Measurements from ENCODE around the gene ALPI. TPM values are rescaled to one million over a fixed set of nuclear protein-coding genes. Genes with fewer than 3 reads are reported as not detected.
A peak's percentile ranks its signal among the peaks of the same experiment; 100 is the strongest.

Gene ALPI
- total RNA-seq, 1 donor from 2014 or later = not detected

DNA sequence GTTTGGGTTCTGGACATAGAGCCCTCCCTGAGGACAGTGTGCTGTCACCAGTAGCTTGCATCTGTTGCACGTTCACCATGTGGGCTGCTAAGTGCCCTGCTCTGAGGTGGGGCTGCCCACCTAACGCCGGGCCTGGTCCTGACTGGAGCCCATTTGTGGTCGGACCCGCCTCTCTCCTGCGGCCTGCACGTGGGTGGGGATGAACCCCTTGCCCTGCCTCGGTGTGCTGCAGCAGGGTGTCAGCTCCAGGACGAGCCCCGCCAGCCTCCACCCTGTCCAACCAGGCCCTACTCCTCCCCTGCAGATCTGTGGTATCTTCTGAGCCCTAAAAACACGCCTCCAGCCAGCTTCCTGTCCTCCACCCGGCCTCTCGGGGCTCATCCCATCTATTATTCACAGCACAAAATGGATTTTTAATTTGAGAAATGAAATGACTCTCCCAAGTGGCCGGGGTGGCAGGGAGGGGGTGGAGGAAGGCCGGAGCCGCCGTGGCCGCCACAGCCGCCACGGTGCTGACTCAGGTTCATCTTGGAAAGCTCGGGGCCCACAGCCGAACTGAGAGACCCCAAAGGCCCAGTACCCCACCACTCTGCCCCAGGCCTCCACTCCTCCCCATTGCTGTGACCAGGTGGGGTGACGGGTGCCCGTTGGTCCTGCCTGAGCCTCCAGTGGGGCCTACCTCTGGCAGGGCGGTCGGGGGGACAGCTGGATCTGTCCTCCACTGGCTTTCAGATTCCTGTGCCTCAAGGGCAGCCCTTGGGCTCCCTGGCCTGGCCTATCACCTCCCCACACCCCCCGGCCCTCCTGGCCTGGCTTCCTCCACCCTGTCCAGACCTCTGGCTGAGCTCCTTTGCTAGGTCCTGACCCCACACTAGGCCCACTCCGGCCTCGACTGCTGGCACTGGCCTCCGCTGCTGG, 34.5 kb downstream of the ALPI start:
- DNase-seq (peak; percentile 12), ATAC-seq (no peak)

DNA sequence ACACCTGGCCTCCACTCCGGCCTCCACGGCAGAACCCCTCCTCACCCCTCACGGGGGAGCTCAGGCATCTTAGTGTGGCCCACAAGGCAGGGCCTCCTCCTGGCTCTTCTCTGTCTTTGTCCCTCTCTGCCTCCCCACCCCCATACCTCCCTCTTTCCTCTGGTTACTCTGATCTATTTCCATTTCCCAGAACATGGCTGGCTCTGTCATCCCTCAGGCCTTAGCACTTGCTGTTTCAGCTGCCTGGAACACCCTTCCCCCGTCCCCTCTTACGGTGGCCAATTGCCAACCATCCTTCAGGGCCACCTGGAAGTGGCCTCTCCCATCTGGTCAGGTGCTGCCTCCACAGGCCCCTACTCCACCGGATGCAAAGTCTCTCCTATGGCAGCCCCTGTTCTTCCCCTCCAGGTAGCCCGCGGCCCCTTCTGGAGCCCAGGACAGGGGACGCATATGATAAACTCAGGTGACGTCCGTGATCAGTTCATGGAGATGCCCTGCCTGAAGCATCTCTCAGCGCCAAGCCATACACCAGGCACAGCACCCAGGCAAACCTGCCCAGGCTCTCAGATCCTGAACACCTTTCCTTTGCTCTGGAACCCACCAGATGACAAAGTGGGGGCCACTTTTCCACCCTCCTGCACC, 35.3 kb downstream of the ALPI start:
- peak; percentile 9 for DNase-seq
- intact Hi-C loops (cut with micrococcal nuclease) = no loop called here

More for the DNA sequence above, 34.5 kb downstream of the ALPI start:
- intact Hi-C loops (cut with micrococcal nuclease) = no loop called here

DNA sequence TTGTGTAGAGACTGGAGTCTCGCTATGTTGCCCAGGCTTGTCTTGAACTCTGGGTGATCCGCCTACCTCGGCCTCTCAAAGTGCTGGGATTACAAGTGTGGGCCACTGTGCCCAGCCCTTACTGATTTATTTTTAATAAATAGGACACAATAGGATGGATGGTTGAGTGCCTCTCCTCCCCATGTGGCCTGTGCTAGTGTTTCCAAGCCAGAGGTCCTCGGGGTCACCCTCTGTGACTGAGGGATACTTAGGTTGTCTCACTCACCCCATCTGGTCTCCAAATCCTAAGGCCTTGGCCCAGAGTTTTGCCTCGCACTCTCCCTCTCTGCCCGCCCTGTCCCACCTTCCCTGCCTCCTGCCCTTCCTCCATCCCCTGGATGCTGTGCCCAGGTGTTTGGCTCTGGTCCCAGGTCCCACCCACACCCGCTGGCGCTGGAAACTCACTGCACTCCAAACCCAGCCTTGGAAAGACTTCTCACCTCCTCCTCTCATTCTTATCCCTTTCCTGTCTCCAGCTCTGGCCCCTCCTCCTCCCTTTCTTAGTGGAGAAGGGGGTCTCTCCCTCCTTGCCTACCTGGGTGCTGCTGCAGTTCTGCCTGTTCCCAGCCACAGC, 36.4 kb downstream of the ALPI start:
- peak; percentile 9 for DNase-seq
- intact Hi-C loops (cut with micrococcal nuclease) = no loop called here
- no peak for ATAC-seq

More for the DNA sequence above, 35.3 kb downstream of the ALPI start:
- no peak for ATAC-seq

DNA sequence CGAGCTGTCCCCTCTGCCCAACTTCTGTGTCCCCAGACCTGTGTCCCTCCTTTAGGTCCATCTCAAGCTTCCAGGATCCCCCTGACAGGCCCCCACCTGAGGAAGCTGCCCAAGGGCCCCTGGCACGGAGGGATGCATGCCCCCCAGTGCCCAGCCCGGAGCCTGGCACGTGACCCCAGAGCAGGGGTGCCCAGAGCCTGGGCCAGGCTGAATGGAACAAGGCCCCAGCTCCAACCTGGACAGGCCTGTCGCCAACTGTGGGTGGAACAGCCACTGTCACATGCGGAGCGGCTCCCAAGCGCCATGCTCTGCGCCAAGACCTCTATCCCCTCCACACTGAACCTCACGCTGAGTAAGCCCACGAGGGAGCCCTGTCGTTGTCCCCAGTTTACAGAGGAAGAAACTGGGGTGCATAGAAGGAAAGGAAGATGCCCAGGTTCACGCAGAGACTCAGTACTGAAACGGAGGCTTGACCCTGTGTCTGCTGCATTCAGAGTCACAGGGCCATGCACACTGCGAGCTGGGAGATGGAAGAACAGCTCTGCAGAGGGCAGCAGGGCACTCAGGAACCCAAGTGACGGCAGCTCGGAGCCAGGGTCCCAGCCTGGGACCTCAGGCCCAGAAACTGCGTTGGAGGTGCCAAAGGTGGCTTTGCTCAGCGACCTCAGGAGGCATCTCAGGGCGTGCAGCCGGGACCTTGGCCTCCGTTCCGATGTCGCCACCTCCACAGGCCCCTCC, 37.2 kb downstream of the ALPI start:
- intact Hi-C loops (cut with micrococcal nuclease) = no loop called here
- ATAC-seq = no peak
- peak; percentile 21 for DNase-seq

DNA sequence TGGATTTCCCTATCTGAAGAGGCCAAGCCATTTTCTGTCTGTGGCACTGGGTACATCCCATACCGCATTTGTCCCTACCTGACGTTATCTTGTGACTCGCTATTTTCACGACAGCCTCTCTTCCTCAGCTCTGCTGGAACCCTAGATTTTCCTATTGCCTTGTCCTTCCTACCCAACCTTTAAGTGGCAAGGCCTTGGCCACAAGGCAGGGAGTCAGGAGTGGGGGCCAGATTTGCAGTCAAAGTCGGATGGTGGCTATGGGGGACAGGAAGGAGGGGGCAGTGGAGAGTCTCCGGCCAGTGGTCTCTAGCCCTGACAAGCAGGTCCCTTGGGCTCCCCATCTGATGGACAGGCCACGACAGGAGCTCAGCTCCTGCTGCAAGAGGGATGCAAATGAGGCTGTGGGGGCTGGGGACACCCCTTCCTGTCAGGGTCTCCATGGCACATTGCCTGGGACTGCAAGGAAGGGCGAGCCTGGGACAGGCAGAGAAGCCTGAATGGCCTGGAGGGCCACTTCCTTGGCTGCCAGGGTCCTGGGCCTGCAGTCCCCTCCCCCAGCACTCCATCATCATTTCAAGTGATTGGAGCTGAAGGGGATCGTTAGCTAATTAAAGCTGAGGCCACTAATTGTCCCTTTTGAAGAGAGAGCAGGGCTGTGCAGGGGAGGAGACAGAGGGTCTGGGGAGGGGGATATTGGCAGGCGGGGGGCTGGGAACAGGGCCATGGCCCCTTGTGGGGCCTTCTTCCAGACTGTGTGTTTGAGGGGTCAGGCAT, 37.9 kb downstream of the ALPI start:
- intact Hi-C loops (cut with micrococcal nuclease) = no loop called here
- DNase-seq (peak; percentile 15), ATAC-seq (no peak)

DNA sequence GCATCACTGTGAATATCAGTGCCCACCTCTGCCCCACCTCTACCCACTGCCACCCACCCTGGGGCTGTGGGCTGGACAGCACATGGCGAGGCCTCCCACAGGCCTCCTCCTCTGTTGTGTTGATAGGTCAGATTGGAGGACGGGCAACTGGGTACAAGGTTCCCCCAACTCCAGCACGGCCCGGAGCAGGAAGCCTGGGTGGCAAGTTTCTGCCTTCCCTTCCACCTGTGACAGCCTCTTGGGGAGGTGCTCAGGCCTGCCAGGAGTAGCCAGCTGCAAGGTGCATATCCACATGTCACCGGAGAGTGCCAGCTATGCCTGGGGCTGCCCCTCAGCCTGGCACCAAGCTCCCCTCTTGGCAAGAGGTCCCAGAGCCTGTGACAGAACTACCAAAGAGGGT, 38.6 kb downstream of the ALPI start:
- ATAC-seq (no peak), DNase-seq (peak; percentile 3)
- intact Hi-C loops (cut with micrococcal nuclease) = no loop called here

DNA sequence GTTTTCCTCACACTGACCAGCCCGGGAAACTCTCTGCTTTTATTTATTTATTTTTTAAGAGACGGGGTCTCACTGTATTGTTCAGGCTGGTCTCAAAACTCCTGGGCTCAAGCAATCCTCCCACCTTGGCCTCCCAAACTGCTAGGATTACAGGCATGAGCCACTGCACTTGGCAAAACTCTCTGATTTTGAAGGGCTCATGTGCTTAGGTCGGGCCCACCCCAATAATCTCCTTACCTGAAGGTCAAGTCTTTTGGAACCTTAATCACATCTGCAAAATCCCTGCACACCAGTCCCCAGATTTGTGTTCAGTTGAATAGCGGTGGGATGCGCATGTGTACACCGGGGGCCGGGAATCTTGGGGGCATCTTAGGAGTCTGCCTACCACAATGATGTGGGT, 39.3 kb downstream of the ALPI start:
- intact Hi-C loops (cut with micrococcal nuclease) = no loop called here
- peak; percentile 3 for DNase-seq
- no peak for ATAC-seq

DNA sequence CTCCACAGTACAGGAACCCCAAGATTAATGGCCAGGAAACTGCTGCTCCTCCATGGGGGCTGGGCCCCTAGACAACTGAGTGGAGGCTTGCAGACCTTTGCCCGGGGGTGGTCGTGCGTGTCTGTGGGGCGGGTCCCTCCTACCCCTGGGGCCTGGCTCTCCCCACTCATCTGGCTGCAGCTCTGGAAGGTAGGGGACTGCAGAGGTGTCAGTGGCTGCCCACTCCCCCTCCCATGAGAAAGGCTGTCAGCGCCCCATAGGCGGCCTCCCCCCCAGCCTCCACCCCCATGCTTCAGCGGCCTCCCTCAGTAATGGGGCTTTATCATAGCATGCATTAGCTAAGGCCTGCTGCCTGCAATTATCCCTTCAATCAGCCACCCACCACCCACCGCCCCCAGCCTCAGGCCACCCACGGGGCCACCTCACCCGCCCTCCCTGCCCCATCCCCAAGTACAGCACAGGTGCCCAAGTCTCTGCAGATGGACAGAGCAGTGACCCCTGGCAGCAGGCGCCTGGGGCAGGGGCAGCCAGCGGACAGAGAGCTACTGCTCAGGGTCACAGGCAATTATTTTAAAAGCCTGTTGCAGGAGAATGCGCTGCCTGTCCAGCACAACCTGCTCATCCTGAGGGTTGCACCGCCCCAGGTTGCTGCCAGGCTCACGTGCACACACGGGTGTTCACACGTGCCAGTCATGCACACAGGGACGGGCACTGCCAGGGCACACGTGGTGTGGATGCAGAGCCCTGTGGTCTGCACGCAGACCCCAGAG, 40.7 kb downstream of the ALPI start:
- DNase-seq (no peak), ATAC-seq (no peak)
- intact Hi-C loops (cut with micrococcal nuclease) = no loop called here

DNA sequence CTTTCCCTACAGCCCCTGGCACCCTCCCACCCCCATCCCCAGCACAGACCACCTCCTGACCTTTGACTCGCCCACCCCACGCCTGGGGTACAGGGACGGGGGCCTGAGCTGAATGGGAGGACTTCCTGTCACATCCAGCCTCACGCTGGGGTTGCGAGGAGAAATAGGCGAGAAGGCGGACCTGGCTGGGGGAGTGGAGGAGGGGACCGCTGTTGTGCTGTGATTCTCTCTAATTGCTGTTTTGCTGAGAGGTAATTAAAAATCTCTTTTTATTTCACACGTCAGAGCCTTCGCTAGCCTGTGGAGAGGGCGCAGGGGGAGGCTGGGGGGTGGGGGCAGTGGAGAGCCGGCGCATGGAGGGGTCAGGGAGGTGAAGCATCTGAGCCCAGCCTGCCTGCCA, 41.4 kb downstream of the ALPI start:
- intact Hi-C loops (cut with micrococcal nuclease) = no loop called here
- ATAC-seq (no peak), DNase-seq (no peak)

DNA sequence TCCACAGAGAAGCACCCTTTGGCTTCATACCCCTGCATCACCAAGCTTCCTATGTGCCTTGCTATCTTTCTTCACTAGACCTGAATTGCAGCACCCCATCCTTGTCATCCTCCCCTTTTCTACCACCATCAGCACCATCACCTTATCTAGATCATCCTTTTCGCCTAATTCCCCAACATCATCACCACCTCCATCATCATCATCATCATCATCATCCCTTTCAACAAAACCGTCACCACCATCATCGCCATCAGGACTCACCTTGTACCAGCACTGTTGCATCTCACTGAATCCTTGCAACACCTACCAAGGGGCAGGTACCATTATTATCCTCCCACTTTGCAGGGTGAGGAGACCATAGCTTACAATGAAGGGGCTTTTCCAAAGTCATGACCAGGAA, 42.5 kb downstream of the ALPI start:
- intact Hi-C loops (cut with micrococcal nuclease) = no loop called here
- no peak for ATAC-seq
- DNase-seq = no peak

DNA sequence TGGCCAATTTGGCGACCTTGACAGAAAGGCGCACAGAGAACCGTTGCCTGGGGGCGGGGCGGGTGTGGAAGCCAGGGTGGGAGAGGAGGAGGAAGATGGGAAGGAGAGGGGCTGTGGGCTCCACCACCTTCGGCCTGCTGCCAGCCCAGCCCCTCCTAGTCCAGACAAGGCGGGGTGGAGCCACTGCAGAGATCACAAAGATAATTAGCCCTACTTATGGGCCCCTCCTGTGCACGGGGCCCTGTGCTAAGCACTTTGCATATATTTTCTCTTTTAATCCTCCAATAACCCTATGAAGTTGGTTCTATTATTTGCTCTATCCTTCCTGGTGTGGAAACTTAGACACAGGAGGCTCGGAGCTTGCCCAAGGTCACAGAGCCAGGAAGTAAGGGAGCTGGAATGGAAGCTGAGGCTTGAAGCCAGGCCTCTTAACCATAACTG, 45.4 kb downstream of the ALPI start:
- ATAC-seq = peak; percentile 14
- DNase-seq = no peak
- intact Hi-C loops (cut with micrococcal nuclease) = no loop called here

DNA sequence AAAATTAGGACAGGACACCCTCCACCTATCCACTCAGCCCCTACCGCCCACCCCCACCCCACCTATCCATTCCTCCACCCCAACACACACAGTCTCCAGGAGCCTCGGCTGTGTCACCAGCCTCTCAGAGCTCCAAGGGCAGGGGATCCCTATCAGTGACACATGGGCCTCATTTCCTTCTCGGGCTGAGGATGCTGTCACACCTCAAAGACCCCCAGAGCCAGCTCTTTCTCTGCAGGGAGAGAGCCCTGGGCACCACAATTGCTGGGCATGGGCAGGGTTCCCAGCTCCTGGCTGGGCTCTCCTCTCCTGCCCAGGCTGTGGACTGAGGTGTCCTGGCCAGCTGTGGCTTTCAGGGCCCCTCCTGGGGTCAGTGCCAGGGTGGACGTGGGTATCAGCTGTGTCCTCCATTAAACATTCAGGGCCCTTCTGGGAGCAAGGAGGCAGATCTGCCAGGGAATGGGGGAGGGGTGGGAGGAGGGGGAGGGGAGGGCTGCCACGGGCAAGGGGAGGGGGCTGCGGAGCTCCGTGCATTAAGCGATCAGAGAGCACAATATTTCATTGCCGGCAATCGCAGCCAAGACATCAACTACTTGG, 45.9 kb downstream of the ALPI start:
- ATAC-seq (no peak), DNase-seq (no peak)
- intact Hi-C loops (cut with micrococcal nuclease) = no loop called here

DNA sequence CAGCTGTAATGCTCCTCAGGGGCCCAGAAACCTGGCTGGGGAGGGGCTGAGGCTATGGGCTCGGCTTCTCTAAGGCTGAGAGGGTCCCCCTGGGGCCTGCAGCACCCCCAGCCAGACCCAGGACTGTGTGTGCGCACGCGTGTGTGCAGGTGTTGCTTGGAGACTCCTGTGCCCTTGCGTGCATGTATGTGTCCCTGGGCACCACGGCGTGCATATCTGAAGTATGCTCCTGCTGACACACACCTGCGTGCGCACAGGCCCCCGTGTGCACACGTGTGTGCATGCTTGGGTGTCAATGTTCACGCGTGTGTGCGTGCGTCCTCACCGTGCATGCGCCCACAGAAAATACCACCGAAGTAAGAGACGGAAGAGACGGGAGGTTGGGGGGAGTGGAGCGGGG, 46.6 kb downstream of the ALPI start:
- ATAC-seq (no peak), DNase-seq (no peak)
- intact Hi-C loops (cut with micrococcal nuclease) = no loop called here

DNA sequence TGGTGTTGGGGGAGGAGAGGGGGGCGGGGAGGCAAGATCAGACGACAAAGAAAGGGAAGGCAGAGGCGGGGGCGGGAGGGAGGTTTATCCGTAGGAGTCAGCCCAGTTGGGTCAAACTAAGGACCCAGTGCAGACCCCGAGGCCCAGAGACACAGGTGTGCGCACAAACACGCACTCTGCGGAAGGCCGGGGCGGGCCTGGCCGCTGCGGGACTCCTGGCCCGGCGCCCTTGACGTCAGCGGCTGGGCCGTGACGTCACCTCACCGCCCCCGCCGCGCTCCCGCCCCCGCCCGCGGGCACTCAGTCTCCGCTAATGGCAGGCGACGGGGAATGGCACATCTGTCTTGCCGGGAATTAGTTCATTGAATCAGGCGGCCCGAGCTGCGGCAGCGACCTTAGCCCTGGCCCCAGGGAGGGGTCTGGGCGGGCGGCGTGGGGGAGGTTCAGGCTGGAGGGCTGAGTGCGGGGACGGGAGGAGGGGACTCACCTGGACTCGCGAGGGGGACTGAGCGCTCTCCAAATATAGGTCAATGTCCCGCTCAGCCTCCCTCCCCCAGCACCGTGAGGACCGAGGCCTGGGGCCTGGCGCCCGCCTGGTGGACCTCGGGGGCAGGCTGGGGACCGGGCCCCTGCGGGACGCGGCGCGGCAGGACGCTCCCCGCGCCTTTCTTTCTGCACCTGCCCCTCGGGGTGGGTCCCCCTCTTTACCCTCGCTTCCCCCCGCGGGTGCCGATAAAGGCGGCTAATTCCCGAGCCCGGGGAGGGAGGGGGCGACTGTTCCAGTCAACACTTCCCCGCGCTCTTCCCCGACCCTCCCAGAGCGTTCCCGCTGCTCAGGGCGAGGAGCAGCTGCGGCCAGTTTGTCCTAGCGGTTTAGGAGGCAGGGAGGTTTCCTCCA, 47.2 kb downstream of the ALPI start:
- ATAC-seq (peak; percentile 79), DNase-seq (peak; percentile 45)
- intact Hi-C loops (cut with micrococcal nuclease) = no loop called here

DNA sequence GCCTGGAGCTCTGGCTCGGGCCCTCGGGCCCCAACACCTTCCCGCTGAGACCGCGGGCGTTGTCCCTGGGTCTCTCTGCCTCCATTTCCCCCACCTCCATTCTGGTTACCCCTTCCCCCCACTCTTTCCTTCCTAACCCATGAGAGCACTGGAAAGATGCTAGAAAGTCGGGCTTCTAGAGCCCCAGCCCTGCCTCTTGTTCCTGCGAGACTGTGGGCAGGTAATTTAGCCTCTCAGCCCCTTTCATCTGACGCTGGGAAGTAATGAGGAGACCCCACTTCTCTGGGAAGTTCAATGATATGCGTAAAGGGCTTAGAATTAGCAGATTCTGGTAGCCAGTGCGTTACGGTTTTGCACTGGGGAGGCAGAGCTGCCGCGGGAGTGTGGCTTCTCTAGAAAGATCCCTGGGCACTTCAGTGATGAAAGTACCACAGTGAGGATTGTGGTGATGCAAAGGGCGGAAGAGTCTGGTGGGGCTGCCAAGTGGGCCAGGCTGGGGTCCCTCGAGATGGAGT, 47.9 kb downstream of the ALPI start:
- intact Hi-C loops (cut with micrococcal nuclease) = no loop called here
- DNase-seq (no peak), ATAC-seq (no peak)

DNA sequence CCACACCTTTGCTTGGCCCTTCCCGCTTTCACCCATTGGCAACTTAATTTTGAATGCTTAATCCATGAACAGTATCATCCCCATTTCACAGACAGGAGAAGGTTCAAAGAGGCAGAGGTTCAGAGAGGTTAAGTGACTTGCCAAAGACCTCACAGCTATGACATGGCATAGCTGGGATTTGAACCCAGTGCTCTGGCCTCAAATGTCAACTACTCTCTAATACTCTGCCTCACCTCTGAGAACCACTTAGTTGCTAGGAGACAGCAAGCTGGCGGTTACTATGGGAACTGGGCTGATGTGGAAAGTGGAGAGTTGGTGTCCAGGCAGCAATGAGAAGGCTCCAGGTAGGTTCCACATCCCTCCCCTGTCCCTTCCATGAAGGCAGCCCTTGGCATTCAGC, 48.5 kb downstream of the ALPI start:
- no peak for DNase-seq
- intact Hi-C loops (cut with micrococcal nuclease) = no loop called here

DNA sequence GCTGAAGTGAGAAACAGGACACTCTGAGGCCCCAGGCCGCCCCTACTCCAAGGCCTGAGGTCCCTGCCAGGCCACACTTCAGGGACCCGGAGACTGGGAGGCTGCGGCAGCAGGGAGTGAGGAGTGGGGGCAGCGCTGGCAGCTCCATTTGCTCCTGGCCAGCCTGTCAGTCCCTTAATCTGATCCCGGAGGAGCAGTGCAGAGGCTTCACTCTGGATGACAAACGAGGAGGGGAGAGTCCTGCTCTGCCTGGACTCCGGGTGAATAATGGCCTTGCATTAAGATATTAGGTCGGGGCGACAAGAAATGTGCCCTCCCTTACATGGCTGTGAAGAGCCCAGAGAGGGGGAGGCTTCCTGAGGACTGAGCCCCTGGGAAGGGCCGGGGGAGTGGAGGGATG, 49.9 kb downstream of the ALPI start:
- no peak for DNase-seq
- intact Hi-C loops (cut with micrococcal nuclease) = no loop called here
- ATAC-seq = no peak

More for the DNA sequence above, 48.5 kb downstream of the ALPI start:
- no peak for ATAC-seq

All from left ventricle myocardium superior (tissue), 1 donor.